Fibroblast of skin of left biceps (primary cell): ENCODE data around the gene BCLAF3.

Experiments used
- DNase-seq, 2 experiments: peaks; one replicate each; pipeline ENCODE4 v3.0.0-alpha.2; 2013; ENCODE audit warnings: low read depth in 2 of 2

The BCLAF3 gene

DNA sequence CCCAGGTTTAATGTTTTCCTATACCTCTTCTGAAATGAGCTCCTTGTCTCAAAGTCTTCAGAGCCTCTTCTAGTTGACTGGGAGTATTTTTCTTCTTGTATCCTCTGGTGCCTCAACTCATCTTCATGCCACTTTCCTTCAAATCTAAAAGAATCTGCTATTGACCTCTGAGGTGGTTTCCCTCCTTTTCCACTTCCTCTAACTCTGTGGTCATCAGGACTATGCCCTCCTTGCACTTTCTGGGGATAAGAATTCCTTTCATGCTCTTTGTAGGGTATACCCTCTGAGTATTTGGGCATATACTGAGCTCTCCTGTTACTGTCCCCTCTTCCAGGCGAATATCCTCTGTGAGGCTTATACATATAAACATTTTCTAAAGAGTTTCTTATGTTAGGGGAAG, 24.8 kb downstream of the BCLAF3 start:
- DNase-seq: no peak

DNA sequence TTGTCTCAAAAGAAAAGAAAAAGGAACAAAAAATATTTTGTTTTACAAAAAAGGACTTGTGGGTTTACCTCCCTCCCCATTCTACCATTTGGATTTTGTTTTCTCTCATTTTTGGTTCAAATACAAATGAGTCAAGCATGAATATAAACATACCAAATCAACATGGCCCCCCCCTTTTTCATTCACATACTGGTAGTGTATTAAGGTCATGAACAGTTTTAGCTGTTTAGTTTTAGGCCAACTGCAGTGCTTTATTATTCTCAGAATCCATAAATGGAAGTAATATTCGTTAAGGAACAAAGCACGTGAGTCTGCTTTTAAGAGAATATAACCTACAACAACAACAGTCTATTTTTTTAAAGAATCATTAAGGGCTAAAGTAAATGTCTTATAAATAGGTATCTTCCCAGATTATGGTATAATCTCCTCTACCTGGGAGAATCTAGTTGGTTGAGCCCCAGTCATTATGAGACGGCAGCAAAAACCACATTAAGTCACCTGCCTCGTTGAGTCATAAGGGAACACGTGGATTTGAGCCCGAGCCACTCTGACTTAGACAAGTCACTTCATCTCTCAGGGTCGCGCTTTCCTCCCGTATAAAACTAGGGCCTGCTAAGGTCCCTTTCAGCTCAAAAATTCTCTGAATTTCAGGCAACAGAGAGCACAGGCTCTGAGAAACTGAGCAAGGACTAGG, 26.7 kb downstream of the BCLAF3 start:
- DNase-seq: no peak

DNA sequence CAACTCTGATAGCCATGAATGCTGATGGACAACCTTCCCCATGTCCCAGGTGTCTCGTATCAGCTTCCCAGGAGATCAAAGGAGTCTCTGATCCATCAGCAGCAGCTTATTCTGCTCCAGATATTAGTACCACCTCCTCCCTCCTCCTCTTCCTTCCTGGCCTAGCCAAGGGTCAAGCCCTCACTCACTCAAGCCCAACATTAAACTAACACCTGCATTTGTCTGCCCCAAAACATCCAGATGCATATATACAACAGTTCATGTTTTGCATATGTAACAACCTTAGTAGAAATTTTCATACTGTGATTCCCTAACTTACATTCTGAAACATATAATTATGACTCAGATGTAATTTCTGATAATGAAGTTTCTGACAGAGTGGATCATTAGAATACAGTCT, 29.9 kb downstream of the BCLAF3 start:
- DNase-seq: no peak

DNA sequence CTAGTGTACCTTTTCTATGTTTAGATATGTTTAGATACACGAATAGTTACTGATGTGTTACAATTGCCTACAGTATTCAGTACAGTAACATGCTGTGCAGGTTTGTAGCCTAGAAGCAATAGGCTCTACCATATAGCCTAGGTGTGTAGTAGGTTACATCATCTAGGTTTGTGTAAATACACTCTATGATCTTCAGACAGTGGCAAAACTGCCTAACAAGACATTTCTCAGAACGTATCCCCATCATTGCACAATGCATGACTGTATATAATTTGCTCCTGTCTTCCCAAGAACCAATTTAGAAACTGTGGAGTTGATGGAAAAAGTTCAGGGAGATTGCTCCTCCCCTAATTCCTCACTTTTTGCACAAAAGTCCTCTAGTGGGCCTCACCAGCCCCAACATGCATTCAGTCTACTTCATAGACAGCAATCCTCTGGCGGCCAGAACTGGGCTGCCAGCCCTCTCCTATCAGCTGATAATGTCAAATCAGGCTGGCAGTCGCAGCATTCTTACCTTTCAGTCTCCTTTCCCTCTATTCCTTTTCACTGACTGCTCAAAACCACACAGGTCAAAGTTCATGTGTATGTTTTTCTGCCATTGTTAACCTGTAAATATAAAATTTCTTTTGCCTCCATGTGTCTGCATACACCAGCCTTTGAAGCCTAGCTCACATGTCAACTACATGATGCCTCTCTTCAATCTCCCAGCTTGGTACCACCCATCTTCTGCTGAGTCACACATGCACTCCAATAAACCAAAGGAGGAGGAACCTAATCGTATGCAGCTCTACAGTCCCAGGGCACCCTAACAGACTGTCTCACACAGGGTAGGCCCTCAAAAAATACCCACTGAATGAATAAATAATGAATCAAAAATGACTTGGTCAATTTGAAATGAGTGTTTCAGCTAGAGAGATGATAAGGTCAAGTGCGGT, 32.0 kb downstream of the BCLAF3 start:
- DNase-seq: no peak

DNA sequence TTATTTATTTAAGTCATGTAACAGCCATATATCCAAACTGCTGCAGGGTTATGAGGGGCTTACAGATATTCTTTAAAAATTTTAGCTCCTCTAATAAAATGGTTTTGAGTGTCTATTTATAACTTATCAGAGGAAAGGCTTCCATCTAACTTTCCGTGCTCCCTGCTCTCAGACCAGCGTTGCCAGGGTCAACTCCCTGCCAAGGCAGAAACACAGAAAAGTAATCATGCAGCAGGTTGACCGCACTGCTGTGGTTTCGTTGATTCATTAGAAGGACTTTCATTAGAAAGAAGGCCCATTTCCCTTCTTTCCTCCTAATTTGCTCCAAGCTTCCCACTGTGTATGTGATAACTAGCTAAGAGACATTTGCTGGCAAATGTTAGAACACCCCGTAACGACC, 33.9 kb downstream of the BCLAF3 start:
- no peak for DNase-seq

DNA sequence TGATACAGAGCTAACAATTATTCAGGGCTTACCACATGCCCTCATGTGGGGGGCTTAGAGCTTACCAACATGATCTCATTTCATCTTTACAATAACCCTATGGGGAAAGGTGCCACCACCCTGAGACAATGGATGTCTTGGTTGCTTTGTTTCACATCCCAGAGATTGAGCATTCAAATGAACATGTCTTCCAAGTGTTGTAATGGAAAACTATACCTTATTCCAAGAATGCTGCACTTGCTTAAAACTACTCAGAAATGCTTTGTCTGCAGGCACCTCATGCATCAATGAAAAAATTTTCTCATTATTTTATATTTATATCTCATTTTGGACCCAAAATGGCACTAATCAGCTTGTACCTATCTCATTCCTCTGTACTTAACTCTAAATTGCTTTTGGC, 34.6 kb downstream of the BCLAF3 start:
- DNase-seq: no peak

DNA sequence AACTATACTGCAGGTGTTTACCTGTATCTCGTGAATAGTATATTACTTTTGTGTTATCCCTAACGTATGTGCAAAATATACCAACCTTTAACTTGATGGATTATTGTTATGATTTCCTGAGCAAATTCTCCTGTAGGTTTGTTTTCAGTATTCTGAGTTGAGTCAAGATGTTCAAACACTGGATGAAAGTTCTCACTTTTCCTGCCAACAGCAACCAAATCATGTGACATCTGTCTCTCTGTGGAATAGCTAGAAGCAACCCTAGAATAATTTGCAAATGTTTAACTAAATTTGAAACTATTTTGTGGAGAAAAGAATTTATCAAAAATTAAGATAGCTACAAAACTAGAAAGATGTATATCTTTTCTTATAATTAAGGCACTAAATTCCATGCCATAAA, 35.6 kb downstream of the BCLAF3 start:
- DNase-seq: no peak

DNA sequence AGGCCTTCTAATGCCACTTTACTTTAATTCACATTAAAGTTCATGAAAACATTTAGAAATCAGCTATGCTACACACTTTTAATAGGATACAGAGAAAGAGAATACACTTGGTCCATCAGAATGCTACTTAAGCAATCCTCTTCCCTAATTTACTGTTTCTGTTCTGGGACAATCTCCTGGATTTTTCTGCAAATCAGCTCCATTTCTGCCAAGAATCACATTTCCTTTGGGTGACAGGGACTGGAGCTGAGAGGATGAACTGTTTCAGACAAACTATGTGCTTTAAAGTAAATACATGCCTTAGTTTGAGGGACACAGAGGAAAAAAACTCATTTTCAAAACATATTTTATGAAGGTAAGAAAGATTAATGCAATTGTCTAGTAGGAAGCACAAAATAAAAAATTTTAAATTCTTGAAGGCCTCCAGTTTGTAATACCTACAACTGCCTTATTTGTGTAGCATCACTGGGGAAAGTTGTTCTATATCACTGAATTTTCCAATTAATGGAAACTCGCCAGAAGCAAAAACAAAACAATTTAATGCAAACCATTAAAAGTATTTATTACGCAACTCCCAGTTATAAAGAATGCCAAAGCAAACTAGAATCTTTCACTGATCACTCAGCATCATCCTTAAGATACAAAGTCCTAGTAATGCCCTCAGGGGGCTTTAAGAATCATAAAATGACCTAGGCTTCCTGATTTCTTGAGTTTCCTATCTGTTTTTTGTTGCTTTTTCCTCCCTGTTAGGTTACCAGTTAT, 36.3 kb downstream of the BCLAF3 start:
- peak in 1 of 2 experiments; percentile 9 for DNase-seq

DNA sequence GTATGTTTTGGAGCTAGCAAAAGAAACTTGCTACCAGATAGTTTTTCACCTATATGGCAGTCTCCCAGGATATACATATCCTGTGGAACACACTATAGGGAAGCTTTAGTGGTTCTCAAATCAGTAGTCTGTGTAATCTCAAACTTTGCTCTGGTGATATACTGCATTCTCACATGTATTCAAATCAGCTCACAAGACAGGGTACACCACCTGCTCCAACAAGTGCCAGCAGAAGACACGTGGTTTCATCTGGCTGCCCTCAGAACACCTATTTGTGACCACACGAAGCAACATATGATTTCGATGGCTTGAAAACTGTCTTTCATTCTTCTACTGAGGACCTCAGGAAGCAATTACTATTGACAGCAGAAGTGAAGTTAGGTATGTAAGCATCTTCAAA, 37.7 kb downstream of the BCLAF3 start:
- DNase-seq: no peak

DNA sequence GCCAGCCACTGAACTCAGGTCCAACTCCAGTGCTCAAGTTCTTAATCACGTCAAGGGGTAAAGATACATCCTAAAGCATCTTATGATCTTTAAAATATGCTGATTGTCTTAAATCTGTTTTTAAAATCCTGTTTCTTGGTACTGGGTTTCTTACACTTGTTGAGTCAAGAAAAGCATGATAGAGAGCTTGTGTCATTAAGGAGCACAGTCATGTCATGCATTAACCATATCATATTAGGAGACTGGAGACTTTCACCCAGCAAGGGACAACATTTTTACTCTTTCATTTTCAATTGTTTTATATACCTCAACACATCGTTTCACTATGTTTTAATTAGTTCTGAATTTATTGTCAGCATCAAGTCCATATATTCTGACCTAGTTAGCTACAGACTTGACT, 41.5 kb downstream of the BCLAF3 start:
- DNase-seq: no peak

DNA sequence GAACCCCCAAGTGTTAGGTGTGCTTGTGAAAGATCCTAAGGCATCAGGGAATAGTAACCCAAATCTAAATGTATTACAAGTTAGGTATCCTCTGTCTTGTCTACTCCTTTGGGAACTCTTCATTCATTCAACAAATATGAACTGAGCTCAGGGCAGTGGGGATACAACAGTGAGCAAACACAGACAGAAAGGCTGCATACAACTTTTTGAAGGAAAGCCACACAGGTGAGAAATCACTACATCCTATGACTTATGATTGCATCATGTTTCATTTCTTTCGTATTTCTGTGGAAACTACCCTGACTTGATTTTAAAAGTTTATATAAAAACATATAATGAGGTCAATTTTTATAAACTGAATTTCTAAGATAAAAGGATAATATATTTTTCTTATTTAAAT, 43.2 kb downstream of the BCLAF3 start:
- DNase-seq: no peak
